ENCODE data around the gene EFHC1.

Gene EFHC1

DNA sequence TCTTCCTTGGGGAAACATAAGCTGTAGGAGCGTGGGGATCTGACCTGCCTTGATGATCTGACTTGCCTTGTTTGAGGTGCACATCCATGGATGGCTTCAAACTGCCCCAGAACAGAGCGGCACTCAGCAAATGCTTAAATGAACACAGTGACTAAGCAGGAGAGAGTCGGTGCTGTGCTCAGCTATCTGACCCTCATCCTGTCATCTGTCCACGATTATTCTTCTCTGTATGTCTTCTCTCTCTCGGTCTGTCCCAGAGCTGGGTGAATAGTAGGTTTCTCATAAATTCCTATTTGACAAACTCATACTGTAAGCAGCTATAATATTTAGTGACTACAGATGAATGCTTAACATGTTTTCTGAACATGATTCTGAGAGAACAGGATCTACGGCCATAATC, 119.5 kb downstream of the EFHC1 start:
- peak; percentile 33 for DNase-seq (ENCODE audit: low read depth)

DNA sequence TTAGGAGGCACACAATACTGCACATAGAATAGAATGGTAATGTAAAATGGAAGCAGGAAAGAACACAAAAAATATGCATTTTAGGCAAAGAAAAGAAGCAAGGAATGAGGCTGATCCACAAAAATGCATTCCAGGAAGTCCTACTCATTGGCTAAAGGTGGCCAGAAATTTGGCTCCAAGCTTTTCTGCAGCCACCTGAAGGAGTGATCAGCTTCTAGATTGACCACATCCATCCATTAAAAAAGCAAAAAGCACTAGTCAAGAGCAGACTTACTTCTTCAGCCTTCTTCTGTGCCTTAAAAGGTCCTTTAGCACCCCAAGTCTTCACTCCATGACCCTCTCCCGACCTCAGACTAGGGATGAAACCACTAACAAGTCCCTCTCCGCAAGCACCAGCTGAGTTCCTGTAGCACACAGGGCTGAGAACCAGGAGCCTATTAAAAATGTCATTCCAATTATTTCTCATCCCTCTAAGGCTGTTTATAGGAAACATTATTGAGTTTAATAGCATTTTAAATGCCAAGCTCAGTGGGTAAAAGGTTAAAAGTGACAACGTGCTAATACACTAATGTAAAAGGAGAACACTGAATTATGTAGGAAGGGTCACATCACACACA, 120.3 kb downstream of the EFHC1 start:
- no peak for DNase-seq (ENCODE audit: low read depth)

DNA sequence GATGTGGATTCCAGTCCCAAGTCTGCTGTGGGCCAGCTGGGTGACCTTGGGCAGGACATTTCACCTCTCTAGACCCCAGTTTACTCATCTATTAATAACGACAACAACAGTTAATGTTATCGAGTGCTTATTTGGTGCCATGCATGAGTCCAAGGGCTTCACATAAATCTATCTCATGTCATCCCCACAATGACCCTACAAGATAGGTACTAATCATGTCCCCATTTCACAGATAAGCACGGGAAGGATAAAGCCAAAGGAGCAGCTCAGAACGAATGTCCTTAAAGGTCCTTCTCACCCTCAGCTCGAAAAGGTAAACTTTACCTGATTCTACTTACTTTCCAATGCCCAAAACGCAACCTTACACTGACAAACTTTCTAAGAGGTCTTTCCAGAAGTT, 121.0 kb downstream of the EFHC1 start:
- no peak for DNase-seq (ENCODE audit: low read depth)

DNA sequence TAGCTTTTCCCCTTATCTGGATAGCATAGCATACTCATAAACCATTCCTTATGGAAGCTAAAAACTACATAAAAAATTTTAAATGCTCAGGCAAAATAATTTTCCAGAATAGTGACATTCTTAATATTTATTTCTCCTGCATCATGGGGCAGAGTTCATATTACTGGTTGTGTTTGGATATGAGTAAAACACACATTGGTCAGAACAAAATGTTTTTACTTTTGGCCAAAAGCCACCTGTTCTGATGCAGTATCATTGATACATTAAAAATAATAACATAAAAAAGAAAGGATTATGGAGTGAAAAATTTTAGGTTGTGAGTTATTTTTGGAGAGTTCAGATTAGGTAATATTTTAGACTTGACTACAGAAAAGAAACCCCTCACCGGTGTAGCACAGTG, 123.1 kb downstream of the EFHC1 start:
- DNase-seq (ENCODE audit: low read depth) = peak; percentile 36

DNA sequence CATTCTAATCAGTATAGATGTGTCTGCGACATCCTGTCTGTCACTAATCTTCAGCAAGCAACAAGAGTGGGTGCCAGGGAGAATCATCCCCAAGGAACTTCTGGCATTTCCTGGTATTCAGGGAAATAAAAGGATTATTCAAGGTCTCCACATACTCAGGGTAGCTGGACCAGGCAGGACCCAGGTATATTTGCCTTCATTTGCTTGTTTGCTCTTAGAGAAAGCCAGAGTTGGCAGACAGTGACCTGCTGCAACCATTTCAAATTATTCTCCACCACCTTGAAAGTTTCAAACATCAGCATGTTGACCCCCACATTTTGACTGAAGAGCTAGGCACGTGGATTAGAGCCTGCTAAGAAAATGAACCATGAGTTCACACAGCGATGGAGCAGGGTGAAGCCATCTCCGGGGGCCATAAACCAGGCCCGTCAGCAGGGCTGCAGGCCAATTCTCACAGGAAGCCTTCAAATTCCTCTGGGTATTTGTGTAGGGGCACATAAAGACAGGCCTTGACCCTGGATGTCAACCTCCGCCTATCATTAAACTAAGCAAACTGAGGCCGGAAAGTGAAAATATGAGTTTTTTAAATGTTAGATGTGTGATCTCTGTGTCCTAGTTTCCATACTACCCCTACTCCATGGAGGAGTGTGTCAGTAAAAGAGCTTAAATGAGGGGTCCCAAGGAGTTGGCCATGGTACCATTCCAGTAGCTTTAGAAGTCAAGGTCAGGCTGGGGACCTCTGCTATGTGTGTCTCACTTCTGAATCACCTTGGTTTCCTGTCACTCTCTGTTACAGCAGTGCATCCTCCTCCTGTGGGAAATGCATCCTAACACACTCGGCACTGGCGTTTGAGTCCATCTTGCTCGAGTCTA, 123.8 kb downstream of the EFHC1 start:
- DNase-seq (ENCODE audit: low read depth) = no peak

DNA sequence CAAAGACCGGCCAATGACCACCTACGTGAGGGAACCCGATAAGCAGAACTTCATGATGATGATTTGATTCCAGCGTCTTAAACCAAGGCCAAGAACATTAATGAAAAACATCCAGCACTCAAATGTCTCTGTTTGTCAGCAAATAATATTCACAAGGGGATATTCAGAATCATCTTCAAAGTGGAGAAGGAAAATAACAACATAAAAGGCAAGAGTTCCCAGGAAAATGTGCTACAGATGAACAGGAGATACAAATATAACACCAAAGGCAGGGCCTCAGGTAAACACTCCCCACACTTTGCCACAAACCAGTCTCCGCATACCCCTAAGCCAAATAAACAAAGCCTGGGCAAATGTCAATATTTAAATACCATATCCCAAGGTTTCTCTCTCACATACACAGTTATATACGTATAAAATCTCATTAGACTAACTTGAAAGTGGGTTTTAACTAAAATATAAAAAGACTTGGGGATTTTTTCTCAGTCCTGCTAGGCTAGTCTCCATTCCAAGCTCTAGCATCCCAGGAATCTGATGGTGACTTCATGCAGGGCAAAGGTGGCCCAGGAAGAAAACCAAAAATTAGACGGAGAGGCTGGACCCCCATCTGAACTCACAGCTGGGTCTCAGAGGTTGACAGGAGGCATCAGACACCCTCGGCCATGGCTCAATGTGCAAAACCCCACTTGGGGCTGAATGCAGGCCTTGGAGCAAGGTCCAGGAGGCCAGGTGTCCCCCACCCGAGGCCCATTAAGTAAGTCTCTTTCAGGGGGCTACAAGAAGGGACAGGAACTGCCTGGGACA, 124.7 kb downstream of the EFHC1 start:
- DNase-seq (ENCODE audit: low read depth) = peak; percentile 30

DNA sequence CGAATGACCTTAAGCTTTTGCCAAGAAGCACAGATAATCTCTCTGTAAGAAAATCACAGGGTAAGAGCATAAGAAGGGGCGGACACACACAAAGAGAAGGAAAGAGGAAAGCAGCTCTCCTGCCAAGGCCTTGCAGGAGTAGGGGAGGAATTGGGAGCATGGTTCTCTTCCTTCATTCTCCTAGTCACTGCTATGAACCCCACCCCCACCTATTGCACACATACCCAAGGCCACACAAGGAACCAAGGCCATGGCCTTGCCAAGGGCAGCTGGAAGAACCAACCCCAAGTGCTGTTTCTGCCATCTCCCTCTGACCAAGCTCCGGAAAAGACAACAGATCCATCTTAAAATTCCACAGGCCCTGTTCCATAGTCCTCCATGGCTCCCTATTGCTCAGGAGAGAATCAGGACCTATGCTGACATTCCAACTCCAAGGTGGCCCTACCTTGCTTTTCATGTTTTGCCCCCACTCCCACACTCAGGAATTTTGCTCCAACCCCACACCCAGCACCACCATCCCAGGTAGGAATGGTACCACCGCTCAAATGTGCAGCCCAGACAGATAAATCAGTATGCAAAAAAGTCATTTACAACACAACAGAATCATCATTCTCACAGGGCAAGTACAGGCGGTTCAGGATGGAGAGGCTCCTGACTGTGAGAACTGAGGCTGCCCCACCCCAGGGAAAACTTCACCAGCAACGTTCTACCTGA, 125.4 kb downstream of the EFHC1 start:
- no peak for DNase-seq (ENCODE audit: low read depth)

DNA sequence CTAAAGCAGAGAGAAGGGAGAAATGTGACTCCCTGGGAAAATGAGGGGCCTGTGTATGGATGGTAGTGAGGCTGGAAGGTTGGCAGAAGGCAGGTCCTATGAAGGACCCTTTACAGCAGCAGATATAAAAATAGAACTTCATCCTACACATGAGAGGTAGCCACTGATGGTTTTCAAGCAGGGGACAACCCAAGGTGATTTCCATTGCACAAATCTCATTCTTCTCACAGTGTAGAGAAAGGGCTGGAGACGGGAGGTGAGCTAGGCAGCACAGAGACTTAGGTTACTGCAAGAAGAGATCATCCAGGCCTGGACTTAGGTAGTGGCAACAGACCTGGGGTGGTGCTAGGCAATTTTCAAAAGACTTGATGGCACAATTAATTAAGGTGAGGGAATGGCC, 126.0 kb downstream of the EFHC1 start:
- no peak for DNase-seq (ENCODE audit: low read depth)

DNA sequence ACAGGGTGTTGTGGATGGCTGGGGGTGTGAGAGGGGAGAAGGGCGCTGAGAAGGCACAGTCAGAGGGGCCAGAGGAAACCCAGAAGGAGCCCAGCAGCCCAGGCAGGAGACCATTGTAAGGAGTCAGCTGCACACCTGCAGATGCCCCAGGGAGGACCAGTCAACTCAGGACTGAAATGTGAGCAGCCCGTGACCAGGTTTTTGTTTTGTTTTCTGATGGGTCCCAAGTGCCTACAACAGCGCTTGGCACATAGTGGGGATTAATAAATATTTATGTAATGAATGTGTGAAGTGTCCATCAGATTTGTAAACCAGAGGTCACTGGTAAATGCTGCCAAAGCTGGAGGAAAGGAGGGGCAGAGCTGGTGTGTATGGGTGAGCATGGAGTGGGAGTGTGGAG, 126.5 kb downstream of the EFHC1 start:
- DNase-seq (ENCODE audit: low read depth) = no peak

DNA sequence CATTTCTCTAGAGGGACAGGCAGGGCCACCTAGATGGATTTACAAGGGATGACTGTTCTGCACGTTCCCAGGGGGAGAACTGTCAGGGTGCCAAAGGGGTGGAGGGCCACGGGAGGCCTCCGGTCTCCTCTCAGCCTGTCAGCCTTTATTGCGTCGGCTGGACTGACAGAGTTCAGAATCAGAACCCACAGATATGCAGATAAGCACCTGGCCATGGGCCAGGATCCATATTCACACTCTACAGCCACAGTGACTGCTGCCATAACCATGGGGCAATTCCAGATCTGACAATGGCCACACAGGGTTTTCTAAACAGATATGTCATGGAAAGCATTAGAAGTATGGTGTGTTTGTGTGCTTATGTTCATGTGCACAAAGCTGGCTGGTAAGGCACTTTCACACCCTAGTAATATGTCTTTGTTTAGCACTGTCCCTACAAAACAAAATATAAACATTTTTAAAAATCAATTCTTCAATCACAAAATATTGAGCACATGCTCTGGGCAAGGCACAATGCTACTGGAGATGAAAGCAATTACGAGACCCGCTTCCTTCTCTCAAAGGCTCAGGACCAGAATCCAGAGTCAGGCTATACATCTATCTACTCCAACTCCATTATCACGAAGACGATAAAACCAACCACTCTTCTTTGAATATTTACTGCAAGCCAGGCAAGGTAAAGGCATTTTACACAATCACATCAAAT, 127.7 kb downstream of the EFHC1 start:
- DNase-seq (ENCODE audit: low read depth) = no peak

DNA sequence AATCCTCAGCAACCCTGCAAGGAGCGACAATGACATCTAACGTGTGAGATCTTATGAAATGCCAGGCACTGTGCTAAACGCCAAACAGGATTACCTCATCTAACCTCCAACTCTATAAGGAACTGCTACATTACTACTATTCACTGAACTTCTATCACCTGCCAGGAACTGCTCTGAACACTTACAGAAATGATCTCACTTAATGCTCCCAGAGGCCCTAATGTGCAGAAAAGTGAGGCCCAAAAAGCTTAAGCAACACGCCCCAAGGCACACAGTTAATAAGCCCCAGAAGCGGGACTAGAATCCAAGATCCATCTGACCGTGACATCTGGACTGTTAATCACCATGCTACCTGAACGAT, 128.2 kb downstream of the EFHC1 start:
- DNase-seq (ENCODE audit: low read depth) = no peak

DNA sequence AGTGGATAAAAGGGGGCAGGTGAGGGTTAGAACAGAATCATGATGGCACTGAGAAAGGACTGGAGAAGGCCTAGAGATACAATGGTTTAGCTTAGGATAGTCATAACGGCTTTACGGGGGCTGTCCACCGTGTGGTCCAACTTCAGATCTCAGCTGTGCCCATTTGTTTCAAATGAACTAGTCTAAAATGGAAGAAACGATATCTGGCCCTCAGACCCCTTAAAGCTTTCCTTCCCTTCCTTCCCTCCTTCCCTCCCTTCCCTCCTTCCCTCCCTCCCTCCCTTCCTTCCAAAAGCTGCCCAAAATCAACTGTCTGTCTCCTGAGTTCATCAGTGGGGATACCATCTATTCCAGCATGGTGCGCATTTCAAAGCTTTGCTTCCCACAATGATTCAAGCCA, 128.9 kb downstream of the EFHC1 start:
- DNase-seq (ENCODE audit: low read depth) = no peak

DNA sequence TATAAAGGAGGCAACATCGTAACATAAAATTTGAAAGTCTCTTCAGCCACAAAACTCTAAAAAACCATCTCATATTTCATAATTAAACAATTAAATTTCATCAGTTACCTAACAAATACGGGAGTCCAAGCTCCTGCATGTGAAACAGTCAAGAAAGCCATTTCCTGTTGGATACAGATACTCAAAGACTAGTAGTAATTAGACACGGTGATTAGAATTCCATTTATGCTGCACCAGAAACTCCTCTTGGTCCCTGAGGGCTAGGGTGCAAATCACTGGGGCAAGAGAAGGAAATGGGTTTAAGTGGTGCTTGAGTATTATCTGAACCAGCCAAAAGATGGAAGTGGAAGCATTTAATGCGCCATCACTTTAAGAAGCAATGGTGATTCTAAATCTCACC, 129.3 kb downstream of the EFHC1 start:
- no peak for DNase-seq (ENCODE audit: low read depth)

DNA sequence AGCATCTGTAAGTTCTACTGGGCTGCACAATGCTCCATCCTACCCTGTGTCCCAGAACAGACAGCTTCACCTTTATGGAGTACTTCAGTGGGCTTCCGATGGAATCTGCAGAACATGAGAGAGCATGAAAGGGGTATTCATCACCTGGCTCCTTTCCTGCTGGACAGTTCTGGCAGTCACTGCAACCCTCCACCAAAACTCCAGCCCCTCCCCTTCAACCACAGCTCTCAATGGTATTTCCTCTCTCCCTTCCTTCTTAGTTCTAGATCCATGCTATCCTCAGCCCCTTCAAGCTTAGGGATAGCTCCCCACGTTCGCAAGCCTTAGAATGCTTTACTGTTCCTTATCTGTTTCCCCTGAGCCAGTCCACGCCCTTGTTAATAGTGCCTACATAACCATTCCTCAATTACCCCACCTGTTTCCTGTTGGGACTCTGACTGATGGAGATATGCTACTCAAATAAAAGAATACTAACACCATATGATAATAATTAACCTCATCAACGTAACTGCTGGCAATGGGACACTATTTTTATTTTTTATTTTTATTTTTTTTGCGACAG, 130.0 kb downstream of the EFHC1 start:
- no peak for DNase-seq (ENCODE audit: low read depth)

DNA sequence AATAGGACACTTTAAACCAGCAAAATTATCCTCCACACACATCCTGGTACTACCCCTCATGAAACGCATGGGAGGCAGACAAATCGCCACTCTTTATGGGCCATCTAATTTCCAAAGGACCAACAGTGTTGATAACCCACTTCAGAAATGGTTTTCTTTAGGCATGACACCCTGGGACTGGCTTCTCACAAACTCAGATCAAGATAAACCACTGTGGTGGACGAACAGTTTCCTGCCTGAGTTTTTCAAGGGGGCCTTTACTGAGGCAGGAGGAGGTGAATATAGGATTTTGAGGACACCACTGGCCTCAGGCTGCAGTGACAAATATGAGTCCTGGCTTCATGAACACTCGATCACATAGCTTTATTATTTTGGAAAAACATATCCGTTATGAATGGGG, 130.7 kb downstream of the EFHC1 start:
- DNase-seq (ENCODE audit: low read depth) = no peak

DNA sequence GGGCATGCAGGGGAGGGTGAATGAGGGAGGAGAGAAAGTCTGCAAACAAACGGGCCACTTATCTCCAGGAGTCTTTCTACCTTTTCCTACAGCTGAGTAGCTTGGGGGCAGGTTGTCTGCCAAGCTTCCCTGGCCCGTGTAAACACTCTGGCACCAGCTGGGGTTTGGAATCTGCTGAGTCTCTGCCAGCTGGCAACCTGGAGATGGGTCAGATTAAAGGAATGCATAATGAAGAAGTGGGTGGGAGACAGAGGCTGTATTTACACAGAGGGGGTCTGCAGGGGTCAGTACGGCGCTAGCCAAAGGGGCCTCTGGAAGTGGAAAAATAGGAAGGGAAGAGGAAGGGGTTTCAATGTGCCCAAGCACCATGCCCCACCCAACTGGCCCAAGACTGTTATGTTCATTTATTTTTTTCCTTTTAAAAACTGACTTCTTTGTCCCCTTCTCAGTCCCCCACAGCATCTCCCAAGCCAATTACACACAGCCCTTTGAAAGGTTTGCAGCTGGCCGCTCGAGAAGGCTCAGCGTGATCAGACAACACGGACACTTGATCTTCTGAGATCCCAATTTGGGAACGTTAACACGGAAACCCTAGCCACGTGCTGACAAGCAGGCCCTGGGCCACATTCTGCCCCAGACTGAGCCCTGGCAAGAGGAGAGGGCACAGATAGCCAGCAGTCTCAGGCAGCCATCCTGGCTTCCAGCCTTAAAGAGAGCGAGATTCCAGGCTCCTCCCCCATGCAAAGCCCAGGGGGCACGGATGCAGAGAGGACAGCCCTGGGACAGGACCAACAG, 131.5 kb downstream of the EFHC1 start:
- peak; percentile 81 for DNase-seq (ENCODE audit: low read depth)

DNA sequence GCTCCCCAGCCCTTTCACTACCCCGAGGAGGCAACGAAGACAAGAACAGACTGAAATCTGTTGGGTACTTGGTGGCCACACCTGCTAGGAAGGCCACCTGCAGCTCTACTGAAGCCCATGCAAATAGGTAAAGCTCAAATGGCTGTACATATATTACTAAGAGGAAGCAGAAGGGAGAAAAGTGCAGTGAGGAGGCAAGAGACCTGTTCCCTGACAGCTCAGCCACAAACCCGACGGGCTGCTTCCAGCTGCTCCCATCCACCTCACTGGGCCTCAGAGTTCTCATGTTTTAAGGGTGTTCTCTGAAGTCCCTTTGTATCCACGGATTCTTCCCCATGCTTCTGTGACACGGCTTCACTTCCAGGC, 132.1 kb downstream of the EFHC1 start:
- DNase-seq (ENCODE audit: low read depth) = no peak

DNA sequence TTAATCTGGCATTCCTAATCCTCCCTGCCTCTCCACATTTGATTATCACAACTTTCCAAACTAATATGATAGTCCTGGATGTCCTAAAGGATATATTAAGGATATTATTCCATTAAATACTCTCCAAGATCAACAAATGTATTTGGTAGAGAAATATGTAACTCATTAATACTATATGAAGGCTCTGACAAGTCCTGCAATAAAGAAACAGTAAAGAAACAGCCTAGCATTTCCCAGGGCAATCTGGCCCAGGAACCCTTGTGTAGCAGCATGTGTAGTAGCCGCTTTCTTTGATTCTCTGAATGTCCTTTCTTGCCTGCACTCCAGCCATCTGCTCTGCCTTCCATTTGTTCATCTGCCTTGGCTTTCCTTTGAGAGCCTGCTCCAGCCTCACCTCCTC, 133.0 kb downstream of the EFHC1 start:
- no peak for DNase-seq (ENCODE audit: low read depth)

DNA sequence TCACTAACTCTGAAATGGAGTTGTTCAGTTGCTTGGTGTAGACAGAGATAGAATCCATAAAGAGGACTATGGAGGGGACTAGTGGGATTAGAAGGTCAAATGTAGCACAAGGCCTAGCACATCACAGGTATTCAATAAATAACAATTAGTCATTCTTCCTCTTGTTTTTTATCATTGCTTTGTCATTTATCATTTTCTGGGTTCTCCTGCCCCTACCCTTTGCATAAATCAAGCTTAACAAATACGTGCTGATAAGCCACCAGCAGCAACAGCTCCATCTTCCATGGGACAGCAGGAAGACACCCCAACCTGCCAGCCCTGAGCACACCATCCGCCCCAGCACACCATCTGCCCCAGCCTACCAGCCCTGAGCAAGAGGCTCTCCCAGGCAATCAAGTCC, 133.6 kb downstream of the EFHC1 start:
- no peak for DNase-seq (ENCODE audit: low read depth)

DNA sequence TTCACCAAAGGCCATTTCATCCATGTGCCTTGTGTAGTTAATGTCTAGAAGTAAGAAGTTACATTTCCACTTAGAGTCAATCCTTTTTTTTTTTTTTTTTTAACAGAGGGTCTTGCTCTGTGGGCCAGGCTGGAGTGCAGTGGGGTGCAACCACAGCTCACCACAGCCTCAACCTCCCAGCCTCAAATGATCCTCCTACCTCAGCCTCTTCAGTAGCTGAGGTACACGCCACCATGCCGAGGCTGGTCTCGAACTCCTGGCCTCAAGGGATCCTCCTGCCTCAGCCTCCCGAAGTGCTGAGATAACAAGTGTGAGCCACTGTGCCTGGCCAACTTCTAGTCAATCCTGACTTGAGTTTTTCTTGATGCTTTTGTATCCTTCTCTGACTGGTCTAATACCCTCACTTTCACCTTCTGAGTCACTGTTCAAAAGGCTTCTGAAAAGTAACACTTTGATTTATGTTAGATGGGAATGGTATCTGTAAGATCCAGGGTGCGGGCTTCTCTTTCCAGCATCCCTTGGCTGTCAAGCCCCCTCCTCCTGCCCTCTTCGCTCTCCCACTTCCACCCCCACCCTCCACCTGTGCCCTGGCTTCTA, 134.6 kb downstream of the EFHC1 start:
- no peak for DNase-seq (ENCODE audit: low read depth)

All from fibroblast of gingiva (primary cell).